HCT116 (cell line): ENCODE data around the gene DAAM2. TPM values are rescaled to one million over a fixed set of nuclear protein-coding genes. Genes with fewer than 3 reads are reported as not detected.

Experiments
- ATAC-seq: fragments of 200-7000 bp; cut with Tn5 transposase; 2 replicates; pipeline ENCODE4 v1.9.1; 2020; ENCODE audit warnings: mild to moderate bottlenecking, moderate library complexity
- BruUV-seq: library from RNA; stranded (reverse); fragments of 400-500 nt; replicated peaks from 2 replicates; lab custom pipeline; 2021; lab: Mats Ljungman, UMichigan
- CTCF ChIA-PET: fragments of 300-600 bp; sonication (Branson Sonifier 250); formaldehyde crosslinking; loops from one replicate; lab custom pipeline; 2021; ENCODE audit warnings: antibody characterized with exemption; lab: Charles Lee
- POLR2A ChIA-PET: fragments of 300-600, 350-600 bp; sonication (Branson Sonifier 250); formaldehyde crosslinking; loops from one replicate; lab custom pipeline; 2021; ENCODE audit warnings: antibody characterized with exemption; lab: Charles Lee
- RAD21 ChIA-PET, 2 experiments: fragments of 300-600 bp; sonication (Branson Sonifier 250); formaldehyde crosslinking; loops; one replicate each; lab custom pipeline; 2023; ENCODE audit warnings: low total read pairs in 2 of 2; ENCODE audit not compliant: uncharacterized antibody in 2 of 2, unreplicated experiment in 2 of 2, low non-redundant PET in 1 of 2; lab: Charles Lee
- DNase-seq: peaks from one replicate; pipeline ENCODE4 v3.0.0-alpha.2; 2010; ENCODE audit warnings: low read depth, low spot score
- H2AFZ ChIP-seq: fragments of 200-600 bp; shearing (Covaris generic), sonication (generic); 2 replicates; pipeline ENCODE4 v1.6.1; 2017; ENCODE audit warnings: low read depth, mixed run types, mixed read lengths, antibody characterized with exemption, low read length; ENCODE audit not compliant: poor library complexity, severe bottlenecking
- H3K27ac ChIP-seq: 2 replicates; pipeline ENCODE4 v1.5.1; 2012; ENCODE audit warnings: low read depth, low read length
- H3K27me3 ChIP-seq: fragments of 200-600 bp; sonication (generic); 2 replicates; pipeline ENCODE4 v1.6.1; 2016; ENCODE audit warnings: mixed run types, low read length, mixed read lengths; ENCODE audit not compliant: insufficient read depth
- H3K36me3 ChIP-seq, 2 experiments: fragments of 200-500 bp in 1 of 2; fragments of 200-600 bp in 1 of 2; sonication (Bioruptor generic) in 1 of 2; sonication (generic) in 1 of 2; 2 replicates each; pipeline versions ENCODE4 v1.5.1 to v1.6.1; 2014 to 2016; ENCODE audit warnings: low read length in 2 of 2, inconsistent platforms in 1 of 2, mixed read lengths in 1 of 2, mixed run types in 1 of 2; ENCODE audit not compliant: insufficient read depth in 2 of 2, control insufficient read depth in 1 of 2
- H3K4me1 ChIP-seq, 2 experiments: fragments of 200-600 bp in 1 of 2; sonication (generic) in 1 of 2; 2 replicates each; pipeline versions ENCODE4 v1.5.1 to v1.6.1; 2012 to 2017; ENCODE audit warnings: low read length in 2 of 2, inconsistent platforms in 1 of 2, mild to moderate bottlenecking in 1 of 2, mixed read lengths in 1 of 2, mixed run types in 1 of 2, moderate library complexity in 1 of 2; ENCODE audit not compliant: insufficient read depth in 2 of 2, control insufficient read depth in 1 of 2
- H3K4me2 ChIP-seq: fragments of 200-600 bp; sonication (generic); 2 replicates; pipeline ENCODE4 v1.6.1; 2017; ENCODE audit warnings: mixed run types, low read length, mixed read lengths
- H3K4me3 ChIP-seq, 2 experiments: fragments of 200-600 bp in 1 of 2; sonication (generic) in 1 of 2; replicated peaks in 1 of 2; 2 replicates each; pipeline ENCODE4 v1.5.1; 2011 to 2016; ENCODE audit warnings: low read length in 2 of 2, control low read depth in 1 of 2, low read depth in 1 of 2, mild to moderate bottlenecking in 1 of 2, mixed read lengths in 1 of 2, mixed run types in 1 of 2
- H3K79me2 ChIP-seq: fragments of 200-600 bp; sonication (generic); 2 replicates; pipeline ENCODE4 v1.6.1; 2017; ENCODE audit warnings: mild to moderate bottlenecking, mixed run types, low read length, moderate library complexity, mixed read lengths; ENCODE audit not compliant: insufficient read depth
- H3K9ac ChIP-seq: fragments of 200-600 bp; sonication (generic); 2 replicates; pipeline ENCODE4 v1.6.1; 2016; ENCODE audit warnings: low read length, mixed read lengths
- H3K9me2 ChIP-seq: fragments of 200-600 bp; sonication (generic), shearing (Covaris generic); 2 replicates; pipeline ENCODE4 v1.6.1; 2017; ENCODE audit warnings: mixed run types, mild to moderate bottlenecking, moderate library complexity; ENCODE audit not compliant: insufficient read depth
- H3K9me3 ChIP-seq, 2 experiments: fragments of 200-500 bp in 1 of 2; fragments of 200-600 bp in 1 of 2; sonication (Bioruptor generic) in 1 of 2; sonication (generic) in 1 of 2; 2 replicates each; pipeline ENCODE4 v1.6.1; 2014 to 2017; ENCODE audit warnings: low read length in 2 of 2, mixed read lengths in 2 of 2, inconsistent platforms in 1 of 2, low read depth in 1 of 2, mild to moderate bottlenecking in 1 of 2, mixed run types in 1 of 2, moderate library complexity in 1 of 2; ENCODE audit not compliant: control insufficient read depth in 1 of 2, insufficient read depth in 1 of 2
- H4K20me1 ChIP-seq: fragments of 200-600 bp; sonication (generic), shearing (Covaris generic); 2 replicates; pipeline ENCODE4 v1.6.1; 2017; ENCODE audit warnings: mixed run types, mild to moderate bottlenecking, moderate library complexity; ENCODE audit not compliant: insufficient read depth
- CEBPB ChIP-seq: IDR thresholded peaks from 2 replicates; pipeline ENCODE4 v1.6.1; 2012; ENCODE audit warnings: low read depth
- EGR1 ChIP-seq: IDR thresholded peaks from 2 replicates; pipeline ENCODE4 v1.6.1; 2012; ENCODE audit warnings: low read depth
- ELF1 ChIP-seq: IDR thresholded peaks from 2 replicates; pipeline ENCODE4 v1.6.1; 2012; ENCODE audit warnings: low read depth, borderline replicate concordance
- EZH2 ChIP-seq: fragments of 200-600 bp; sonication (generic); IDR thresholded peaks from 2 replicates; pipeline ENCODE4 v1.6.1; 2017; ENCODE audit warnings: antibody characterized with exemption, mixed run types
- EZH2phosphoT487 ChIP-seq: fragments of 200-600 bp; IDR thresholded peaks from 2 replicates; pipeline ENCODE4 v1.6.1; 2018; ENCODE audit warnings: antibody characterized with exemption, borderline replicate concordance
- FOSL1 ChIP-seq: IDR thresholded peaks from 2 replicates; pipeline ENCODE4 v1.6.1; 2012; ENCODE audit warnings: low read depth
- JUND ChIP-seq: IDR thresholded peaks from 2 replicates; pipeline ENCODE4 v1.6.1; 2012
- POLR2A ChIP-seq: IDR thresholded peaks from 2 replicates; pipeline ENCODE4 v1.7.0; 2011; ENCODE audit warnings: borderline replicate concordance; ENCODE audit not compliant: insufficient read depth, insufficient read length; ENCODE audit errors: extremely low read depth
- POLR2AphosphoS5 ChIP-seq: IDR thresholded peaks from 2 replicates; pipeline ENCODE4 v1.6.1; 2011; ENCODE audit warnings: mild to moderate bottlenecking, low read depth, low read length, moderate library complexity
- RAD21 ChIP-seq: IDR thresholded peaks from 2 replicates; pipeline ENCODE4 v1.6.1; 2012; ENCODE audit warnings: low read depth, mild to moderate bottlenecking
- REST ChIP-seq: IDR thresholded peaks from 2 replicates; pipeline ENCODE4 v1.6.1; 2012; ENCODE audit warnings: low read depth
- SIN3A ChIP-seq: IDR thresholded peaks from 2 replicates; pipeline ENCODE4 v1.6.1; 2012; ENCODE audit warnings: low read depth
- ZBTB33 ChIP-seq: IDR thresholded peaks from 2 replicates; pipeline ENCODE4 v1.6.1; 2011; ENCODE audit warnings: mild to moderate bottlenecking, low read length, moderate library complexity; ENCODE audit not compliant: insufficient replicate concordance; ENCODE audit errors: extremely low read depth
- ZFX ChIP-seq: fragments of 450-650 bp; IDR thresholded peaks from 2 replicates; pipeline ENCODE4 v1.6.1; 2017
- intact Hi-C: fragments of 100-400 bp; cut with micrococcal nuclease; formaldehyde crosslinking; loops from 2 replicates; pipeline ENCODE4 v1.10.0; 2022
- total RNA-seq: library from RNA; stranded (reverse); gene quantifications from one replicate; pipeline ENCODE4 v1.2.1, GENCODE V29; 2021; ENCODE audit not compliant: unreplicated experiment

The DAAM2 gene
- total RNA-seq, 1 experiment from 2014 or later: not detected

GRCh38 chr6:39836606-39837005 is 44.4 kb downstream of the DAAM2 start:
- BruUV-seq: no TSS peak
- ChIA-PET RAD21 (no interaction called here), POLR2A (no interaction called here), CTCF (no interaction called here)
- Histone ChIP-seq H3K4me1 (no peaks in the 10 kb centered on the region), H3K27ac (no peak overlapping the region), H3K36me3 (no peaks in the 10 kb centered on the region), H2AFZ (no peak overlapping the region), H4K20me1 (no peaks in the 10 kb centered on the region), H3K9me3 (no peaks in the 10 kb centered on the region), H3K27me3 (peaks cover 34% of the 10 kb centered on the region), H3K79me2 (no peaks in the 10 kb centered on the region), H3K9ac (no peak overlapping the region), H3K4me3 (no peak overlapping the region), H3K4me2 (no peak overlapping the region), H3K9me2 (no peaks in the 10 kb centered on the region)
- TF ChIP-seq ELF1 (no peak), FOSL1 (no peak), POLR2A (no peak), EZH2 (no peak), EZH2phosphoT487 (no peak), CEBPB (no peak), ZBTB33 (no peak), EGR1 (no peak), REST (no peak), ZFX (no peak), JUND (no peak), POLR2AphosphoS5 (no peak), SIN3A (no peak), RAD21 (no peak)
- DNase-seq (no peak), ATAC-seq (no peak)
- intact Hi-C loops: no loop called here
